Measurements from ENCODE around the gene LCLAT1. TPM values are rescaled to one million over a fixed set of nuclear protein-coding genes. Genes with fewer than 3 reads are reported as not detected.
A peak's percentile ranks its signal among the peaks of the same experiment; 100 is the strongest.

LCLAT1 gene
- total and polyA plus RNA-seq, 4 experiments from 2014 or later = 6.1 to 24.9 (median 12.8) TPM

GRCh38 chr2:30424231-30424630 lies 22.8 kb upstream of the LCLAT1 start:
- no peaks in the 10 kb centered on the region for H3K9me3 Mint-ChIP-seq
- intact Hi-C loops (cut with micrococcal nuclease) = loop anchor here (5.0 kb wide), 2 partner anchors 157 to 277 kb away; partner anchors contain the start of gene YPEL5
- peak overlapping the region in 5 of 7 donors; percentile 20 to 54 (median 31) for H3K27ac Mint-ChIP-seq
- Histone ChIP-seq H3K27ac (ENCODE audit: low read depth, low read length) (no peak overlapping the region), H3K27me3 (ENCODE audit: insufficient read depth, low read length) (no peaks in the 10 kb centered on the region), H3K4me3 (ENCODE audit: low read length in 2 of 2) (no peak overlapping the region), H3K36me3 (ENCODE audit: insufficient read depth, low read length) (no peaks in the 10 kb centered on the region), H3K4me1 (ENCODE audit: insufficient read depth, low read length) (peaks cover 33% of the 10 kb centered on the region), H3K9me3 (ENCODE audit: control insufficient read depth in 1 of 2, low read length in 2 of 2) (no peaks in the 10 kb centered on the region)
- H3K36me3 Mint-ChIP-seq = no peaks in the 10 kb centered on the region
- H3K4me3 Mint-ChIP-seq = no peak overlapping the region
- no peaks in the 10 kb centered on the region for H3K27me3 Mint-ChIP-seq
- POLR2A ChIA-PET (ENCODE audit: partially characterized antibody) = interaction anchor here (1.6 to 6.1 kb wide), 4 partner anchors 23 to 191 kb away, joined by 4 to 34 read pairs (median 20); partner anchors contain the start of gene LCLAT1
- CTCF ChIA-PET (ENCODE audit: partially characterized antibody) = interaction anchor here (1.1 to 2.6 kb wide), 5 partner anchors 24 to 287 kb away, joined by 3 to 18 read pairs (median 4); no protein-coding TSS in a partner anchor
- no peak for DNase-seq
- H3K4me1 Mint-ChIP-seq = peaks cover 26 to 50% (median 35%) of the 10 kb centered on the region in 4 donors

- peaks cover 33% of the 10 kb centered on the region for H3K4me1 ChIP-seq (ENCODE audit: insufficient read depth, low read length)
- H3K4me3 ChIP-seq (ENCODE audit: low read length in 2 of 2) = no peak overlapping the region
- no peak overlapping the region for H3K27ac ChIP-seq (ENCODE audit: low read depth, low read length)
- intact Hi-C loops (cut with micrococcal nuclease) = no loop called here
- no peaks in the 10 kb centered on the region for H3K36me3 Mint-ChIP-seq
- no peaks in the 10 kb centered on the region for H3K27me3 ChIP-seq (ENCODE audit: insufficient read depth, low read length)
- ChIA-PET POLR2A (ENCODE audit: partially characterized antibody) (interaction anchor here (1.6 kb wide), 1 partner anchor 22 kb away, joined by 4 read pairs; the partner anchor contains the start of gene LCLAT1), CTCF (ENCODE audit: partially characterized antibody) (interaction anchor here (1.1 to 1.6 kb wide), 5 partner anchors 91 to 286 kb away, joined by 3 to 5 read pairs (median 4); no protein-coding TSS in a partner anchor)
- H3K9me3 ChIP-seq (ENCODE audit: control insufficient read depth in 1 of 2, low read length in 2 of 2) = no peaks in the 10 kb centered on the region
- H3K4me1 Mint-ChIP-seq = peaks cover 26 to 50% (median 35%) of the 10 kb centered on the region in 4 donors
- no peak overlapping the region for H3K4me3 Mint-ChIP-seq
- no peaks in the 10 kb centered on the region for H3K9me3 Mint-ChIP-seq
- no peak for DNase-seq
- no peaks in the 10 kb centered on the region for H3K36me3 ChIP-seq (ENCODE audit: insufficient read depth, low read length)
- H3K27ac Mint-ChIP-seq = no peak overlapping the region
- H3K27me3 Mint-ChIP-seq = no peaks in the 10 kb centered on the region
Measured at GRCh38 chr2:30425326-30425725, 21.7 kb upstream of the LCLAT1 start.

DNA sequence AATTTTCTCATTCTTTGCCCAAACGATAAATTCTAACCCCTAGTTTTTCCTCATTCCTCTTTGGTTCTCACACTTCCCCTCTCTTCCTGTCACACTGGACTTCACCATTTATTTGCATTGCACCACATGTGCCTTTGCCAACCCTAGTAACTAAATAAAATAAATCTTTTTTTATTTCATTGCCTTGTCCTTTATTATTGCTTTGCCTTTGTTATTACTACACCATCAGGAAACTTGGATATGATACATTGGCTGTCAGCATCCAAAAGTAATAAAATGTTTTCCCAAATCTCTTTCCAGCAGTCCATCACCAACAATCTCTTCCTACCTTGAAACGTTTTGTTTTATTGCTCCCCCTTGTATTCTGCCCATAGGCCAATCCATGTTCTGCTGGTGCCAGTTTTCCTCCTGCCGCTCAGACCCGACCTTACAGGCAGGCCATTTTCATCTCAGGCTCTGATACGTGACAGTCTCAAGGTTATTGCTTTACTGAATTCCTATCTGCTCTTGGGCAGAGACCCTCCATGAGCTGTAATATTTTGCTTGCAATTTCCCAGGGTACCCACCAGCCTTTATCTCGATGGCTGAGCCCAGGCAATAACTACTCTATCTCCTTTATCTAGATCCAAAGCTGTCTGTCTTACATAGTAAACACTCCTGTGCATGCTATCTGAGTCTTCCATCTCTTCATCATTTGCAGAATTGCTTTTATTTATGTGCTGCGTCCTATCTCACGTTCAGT lies 19.3 kb upstream of the LCLAT1 start:
- no peaks in the 10 kb centered on the region for H3K27me3 Mint-ChIP-seq
- H3K9me3 Mint-ChIP-seq = no peaks in the 10 kb centered on the region
- DNase-seq = no peak
- H3K4me1 Mint-ChIP-seq = peaks cover 7 to 28% (median 15%) of the 10 kb centered on the region in 4 donors
- no peak overlapping the region for H3K4me3 ChIP-seq (ENCODE audit: low read length in 2 of 2)
- no peak overlapping the region for H3K27ac ChIP-seq (ENCODE audit: low read depth, low read length)
- no peaks in the 10 kb centered on the region for H3K9me3 ChIP-seq (ENCODE audit: control insufficient read depth in 1 of 2, low read length in 2 of 2)
- CTCF ChIA-PET (ENCODE audit: partially characterized antibody) = no interaction called here
- no peak overlapping the region for H3K4me3 Mint-ChIP-seq
- no peaks in the 10 kb centered on the region for H3K36me3 ChIP-seq (ENCODE audit: insufficient read depth, low read length)
- no peaks in the 10 kb centered on the region for H3K27me3 ChIP-seq (ENCODE audit: insufficient read depth, low read length)
- no peaks in the 10 kb centered on the region for H3K36me3 Mint-ChIP-seq
- peak overlapping the region in 2 of 7 donors; percentile 27 to 61 for H3K27ac Mint-ChIP-seq
- POLR2A ChIA-PET (ENCODE audit: partially characterized antibody) = no interaction called here
- peaks cover 10% of the 10 kb centered on the region for H3K4me1 ChIP-seq (ENCODE audit: insufficient read depth, low read length)
- intact Hi-C loops (cut with micrococcal nuclease) = no loop called here

GRCh38 chr2:30428348-30428662 lies 18.7 kb upstream of the LCLAT1 start:
- intact Hi-C loops (cut with micrococcal nuclease) = no loop called here
- Mint-ChIP-seq H3K27me3 (no peaks in the 10 kb centered on the region), H3K36me3 (no peaks in the 10 kb centered on the region), H3K27ac (no peak overlapping the region), H3K9me3 (no peaks in the 10 kb centered on the region), H3K4me3 (peak overlapping the region in 1 of 8 donors; percentile 10), H3K4me1 (peaks cover 5 to 23% (median 12%) of the 10 kb centered on the region in 4 donors)
- Histone ChIP-seq H3K36me3 (ENCODE audit: insufficient read depth, low read length) (no peaks in the 10 kb centered on the region), H3K4me3 (ENCODE audit: low read length in 2 of 2) (no peak overlapping the region), H3K4me1 (ENCODE audit: insufficient read depth, low read length) (peaks cover 4% of the 10 kb centered on the region), H3K9me3 (ENCODE audit: control insufficient read depth in 1 of 2, low read length in 2 of 2) (no peaks in the 10 kb centered on the region), H3K27ac (ENCODE audit: low read depth, low read length) (no peak overlapping the region), H3K27me3 (ENCODE audit: insufficient read depth, low read length) (no peaks in the 10 kb centered on the region)
- ChIA-PET CTCF (ENCODE audit: partially characterized antibody) (no interaction called here), POLR2A (ENCODE audit: partially characterized antibody) (no interaction called here)
- no peak for DNase-seq

DNA sequence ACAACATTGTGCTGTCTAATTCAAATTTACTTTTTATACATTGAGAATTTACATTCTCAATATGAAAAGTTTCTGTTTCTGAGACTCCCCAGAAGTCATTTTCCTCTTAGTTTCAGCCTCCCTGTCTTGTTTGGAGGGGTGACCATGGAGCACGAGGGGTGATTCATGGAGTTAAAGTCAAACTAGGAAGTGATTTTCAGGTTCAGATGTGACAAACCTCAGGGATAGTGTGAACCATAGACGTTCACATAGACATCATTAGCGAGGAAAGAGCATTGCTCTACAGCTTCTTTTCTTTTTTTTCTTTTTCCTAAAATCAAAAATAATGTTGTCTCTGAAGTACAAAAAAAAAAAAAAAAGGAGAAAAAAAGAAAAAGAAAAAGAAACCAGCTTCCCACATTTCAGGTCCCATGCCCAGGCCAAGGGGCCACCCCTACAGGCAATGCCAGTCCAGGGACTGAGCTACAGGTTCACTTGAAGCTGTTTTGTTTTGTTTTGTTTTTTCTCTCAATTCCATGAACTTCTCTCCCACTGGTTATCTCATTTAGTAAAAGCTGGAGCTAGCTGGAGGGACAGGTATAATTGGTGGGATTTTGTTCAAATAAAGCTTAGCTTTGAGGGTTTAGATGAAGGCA lies 18.1 kb upstream of the LCLAT1 start:
- intact Hi-C loops (cut with micrococcal nuclease) = no loop called here
- Histone ChIP-seq H3K27me3 (ENCODE audit: insufficient read depth, low read length) (no peaks in the 10 kb centered on the region), H3K27ac (ENCODE audit: low read depth, low read length) (no peak overlapping the region), H3K4me1 (ENCODE audit: insufficient read depth, low read length) (no peaks in the 10 kb centered on the region), H3K9me3 (ENCODE audit: control insufficient read depth in 1 of 2, low read length in 2 of 2) (no peaks in the 10 kb centered on the region), H3K4me3 (ENCODE audit: low read length in 2 of 2) (no peak overlapping the region), H3K36me3 (ENCODE audit: insufficient read depth, low read length) (no peaks in the 10 kb centered on the region)
- CTCF ChIA-PET (ENCODE audit: partially characterized antibody) = interaction anchor here (0.7 to 1.0 kb wide), 2 partner anchors 10 to 16 kb away, joined by 4 read pairs; no protein-coding TSS in a partner anchor
- no peak overlapping the region for H3K4me3 Mint-ChIP-seq
- no peaks in the 10 kb centered on the region for H3K36me3 Mint-ChIP-seq
- no peaks in the 10 kb centered on the region for H3K9me3 Mint-ChIP-seq
- H3K27me3 Mint-ChIP-seq = no peaks in the 10 kb centered on the region
- POLR2A ChIA-PET (ENCODE audit: partially characterized antibody) = no interaction called here
- peak overlapping the region in 2 of 7 donors; percentile 39 to 58 for H3K27ac Mint-ChIP-seq
- H3K4me1 Mint-ChIP-seq = peaks cover 5 to 22% (median 11%) of the 10 kb centered on the region in 4 donors
- no peak for DNase-seq

DNA sequence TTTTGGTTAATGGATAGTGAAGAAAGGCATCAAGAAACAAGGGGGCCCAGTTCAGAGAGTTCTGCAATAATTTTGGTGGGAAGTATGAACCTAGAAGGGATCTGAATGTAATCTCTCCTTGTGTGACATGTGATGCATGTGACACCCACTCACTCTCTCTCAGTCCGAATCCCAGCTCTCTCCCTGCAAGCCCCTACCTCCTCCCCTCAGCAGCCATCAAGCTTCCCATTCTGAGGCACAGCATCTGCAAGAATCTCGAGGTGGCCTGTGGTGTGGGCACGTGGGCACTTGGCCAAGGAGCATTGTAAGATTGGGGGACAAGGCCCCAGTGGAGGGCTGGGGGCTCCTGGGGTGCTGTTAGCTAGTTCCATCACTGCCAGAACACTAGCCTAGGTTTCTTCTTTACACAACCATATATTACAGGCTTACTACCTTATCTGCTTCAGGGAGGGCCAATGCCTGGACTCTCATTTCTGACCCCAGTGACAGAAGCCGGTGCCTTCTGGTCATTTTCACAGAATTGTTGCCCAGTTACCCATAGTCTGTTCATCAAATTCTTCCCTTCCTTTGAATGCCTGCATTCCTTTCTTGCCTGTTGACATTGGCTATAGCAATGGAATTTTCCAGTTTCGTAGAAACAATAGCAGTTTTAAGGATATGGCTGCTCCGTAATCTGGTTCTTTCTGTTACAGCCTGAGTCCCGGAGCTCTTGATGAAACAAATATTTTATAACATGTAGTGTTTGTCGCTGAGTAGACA lies 13.3 kb upstream of the LCLAT1 start:
- H3K4me3 ChIP-seq (ENCODE audit: low read length in 2 of 2) = no peak overlapping the region
- no peaks in the 10 kb centered on the region for H3K9me3 ChIP-seq (ENCODE audit: control insufficient read depth in 1 of 2, low read length in 2 of 2)
- no peaks in the 10 kb centered on the region for H3K4me1 ChIP-seq (ENCODE audit: insufficient read depth, low read length)
- no peaks in the 10 kb centered on the region for H3K9me3 Mint-ChIP-seq
- ChIA-PET POLR2A (ENCODE audit: partially characterized antibody) (no interaction called here), CTCF (ENCODE audit: partially characterized antibody) (interaction anchor here (0.9 to 2.4 kb wide), 2 partner anchors 25 to 195 kb away, joined by 3 to 6 read pairs; no protein-coding TSS in a partner anchor)
- H3K36me3 ChIP-seq (ENCODE audit: insufficient read depth, low read length) = no peaks in the 10 kb centered on the region
- no peak for DNase-seq
- H3K27ac Mint-ChIP-seq = no peak overlapping the region
- no peaks in the 10 kb centered on the region for H3K27me3 Mint-ChIP-seq
- intact Hi-C loops (cut with micrococcal nuclease) = no loop called here
- H3K27ac ChIP-seq (ENCODE audit: low read depth, low read length) = no peak overlapping the region
- H3K4me3 Mint-ChIP-seq = no peak overlapping the region
- H3K36me3 Mint-ChIP-seq = no peaks in the 10 kb centered on the region
- H3K4me1 Mint-ChIP-seq = peaks cover 0 to 2% (median 0%) of the 10 kb centered on the region in 4 donors
- H3K27me3 ChIP-seq (ENCODE audit: insufficient read depth, low read length) = no peaks in the 10 kb centered on the region

DNA sequence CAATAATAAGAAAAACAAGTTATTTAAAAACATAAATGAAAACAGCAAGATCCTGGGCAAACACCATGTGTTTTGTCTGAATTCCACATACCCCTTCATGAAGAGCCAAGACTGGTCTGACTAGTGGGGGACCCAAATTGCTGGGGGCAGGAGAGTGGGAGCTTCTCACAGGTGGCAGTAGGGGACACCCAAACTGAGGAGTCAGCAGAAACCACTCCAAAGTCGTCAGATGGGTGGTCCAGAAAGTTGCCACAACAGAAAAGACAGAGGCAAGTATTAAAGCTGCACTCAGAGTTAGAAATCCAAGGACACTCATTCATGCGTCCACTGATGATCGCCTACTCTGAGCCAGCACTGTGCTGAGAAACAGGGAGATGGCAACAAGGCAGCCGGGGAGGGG lies 12.3 kb upstream of the LCLAT1 start:
- H3K27me3 Mint-ChIP-seq = no peaks in the 10 kb centered on the region
- H3K4me1 ChIP-seq (ENCODE audit: insufficient read depth, low read length) = no peaks in the 10 kb centered on the region
- intact Hi-C loops (cut with micrococcal nuclease) = no loop called here
- DNase-seq = no peak
- no peaks in the 10 kb centered on the region for H3K36me3 Mint-ChIP-seq
- H3K4me3 Mint-ChIP-seq = no peak overlapping the region
- no peaks in the 10 kb centered on the region for H3K9me3 Mint-ChIP-seq
- peak overlapping the region in 1 of 7 donors; percentile 35 for H3K27ac Mint-ChIP-seq
- H3K27me3 ChIP-seq (ENCODE audit: insufficient read depth, low read length) = no peaks in the 10 kb centered on the region
- no peak overlapping the region for H3K27ac ChIP-seq (ENCODE audit: low read depth, low read length)
- H3K9me3 ChIP-seq (ENCODE audit: control insufficient read depth in 1 of 2, low read length in 2 of 2) = no peaks in the 10 kb centered on the region
- H3K4me1 Mint-ChIP-seq = peaks cover 0 to 2% (median under 1%) of the 10 kb centered on the region in 4 donors
- H3K4me3 ChIP-seq (ENCODE audit: low read length in 2 of 2) = no peak overlapping the region
- ChIA-PET POLR2A (ENCODE audit: partially characterized antibody) (no interaction called here), CTCF (ENCODE audit: partially characterized antibody) (interaction anchor here (2.4 kb wide), 1 partner anchor 196 kb away, joined by 6 read pairs; no protein-coding TSS in a partner anchor)
- H3K36me3 ChIP-seq (ENCODE audit: insufficient read depth, low read length) = no peaks in the 10 kb centered on the region

All from CD4-positive, alpha-beta memory T cell (primary cell).